Naive thymus-derived CD4-positive, alpha-beta T cell (primary cell): ENCODE measurements around the gene TOP3A. TPM values are rescaled to one million over a fixed set of nuclear protein-coding genes. Genes with fewer than 3 reads are reported as not detected.

Source experiments
- ATAC-seq: fragments of 150-1000 bp; cut with Tn5 transposase; 2 replicates; pipeline ENCODE4 v1.10.0; 2021; ENCODE audit warnings: mild to moderate bottlenecking, moderate library complexity
- CTCF ChIA-PET: fragments of 350-600 bp; sonication (Branson Sonifier 250); formaldehyde crosslinking; loops from one replicate; lab custom pipeline; 2021; ENCODE audit warnings: antibody characterized with exemption; lab: Charles Lee
- POLR2A ChIA-PET: fragments of 350-600 bp; sonication (Branson Sonifier 250); formaldehyde crosslinking; loops from one replicate; lab custom pipeline; 2021; ENCODE audit warnings: antibody characterized with exemption, inconsistent platforms; lab: Charles Lee
- DNase-seq, 9 donors: peaks; one replicate each; pipeline versions ENCODE4 v3.0.0 to v3.0.0-alpha.2; 2020 to 2022; ENCODE audit warnings: mixed read lengths in 1 of 9
- H3K27ac ChIP-seq: one replicate; pipeline ENCODE4 v1.7.0; 2013; ENCODE audit warnings: mild to moderate bottlenecking, low read depth, low read length, moderate library complexity
- H3K27me3 ChIP-seq, 2 donors: one replicate each; pipeline ENCODE4 v1.7.0; 2013; ENCODE audit warnings: low read length in 2 of 2, mild to moderate bottlenecking in 2 of 2, moderate library complexity in 2 of 2; ENCODE audit not compliant: control insufficient read depth in 2 of 2, insufficient read depth in 2 of 2
- H3K36me3 ChIP-seq, 3 experiments: 1 replicate in 2 of 3; 2 replicates in 1 of 3; pipeline ENCODE4 v1.7.0; 2013; ENCODE audit warnings: low read length in 3 of 3, mild to moderate bottlenecking in 3 of 3, moderate library complexity in 1 of 3; ENCODE audit not compliant: insufficient read depth in 3 of 3, control insufficient read depth in 2 of 3
- H3K4me1 ChIP-seq, 2 donors: one replicate each; pipeline ENCODE4 v1.7.0; 2013; ENCODE audit warnings: low read length in 2 of 2, mild to moderate bottlenecking in 2 of 2, moderate library complexity in 1 of 2; ENCODE audit not compliant: control insufficient read depth in 2 of 2, insufficient read depth in 2 of 2
- H3K4me3 ChIP-seq: 2 replicates; pipeline ENCODE4 v1.7.0; 2013; ENCODE audit warnings: mild to moderate bottlenecking, low read length
- H3K9me3 ChIP-seq, 3 experiments: 1 replicate in 2 of 3; 2 replicates in 1 of 3; pipeline ENCODE4 v1.7.0; 2013; ENCODE audit warnings: low read length in 3 of 3; ENCODE audit not compliant: control insufficient read depth in 2 of 3
- H3K27ac Mint-ChIP-seq, 9 donors: one replicate each; pipeline ENCODE4 v1.8.0; 2020 to 2022; ENCODE audit warnings: mixed read lengths in 9 of 9, mild to moderate bottlenecking in 8 of 9, moderate library complexity in 5 of 9, inconsistent platforms in 2 of 9
- H3K27me3 Mint-ChIP-seq, 5 donors: one replicate each; pipeline ENCODE4 v1.8.0; 2021 to 2022; ENCODE audit warnings: mixed read lengths in 5 of 5, mild to moderate bottlenecking in 1 of 5
- H3K36me3 Mint-ChIP-seq, 5 donors: one replicate each; pipeline ENCODE4 v1.8.0; 2020 to 2022; ENCODE audit warnings: mixed read lengths in 5 of 5, mild to moderate bottlenecking in 3 of 5, inconsistent platforms in 1 of 5
- H3K4me1 Mint-ChIP-seq, 7 donors: one replicate each; pipeline ENCODE4 v1.8.0; 2020 to 2022; ENCODE audit warnings: mixed read lengths in 7 of 7, mild to moderate bottlenecking in 3 of 7, inconsistent platforms in 1 of 7
- H3K4me3 Mint-ChIP-seq, 10 donors: one replicate each; pipeline ENCODE4 v1.8.0; 2020 to 2022; ENCODE audit warnings: mild to moderate bottlenecking in 10 of 10, mixed read lengths in 10 of 10, moderate library complexity in 6 of 10, inconsistent platforms in 2 of 10
- H3K9me3 Mint-ChIP-seq, 11 donors: one replicate each; pipeline ENCODE4 v1.8.0; 2020 to 2022; ENCODE audit warnings: mixed read lengths in 11 of 11, mild to moderate bottlenecking in 4 of 11, inconsistent platforms in 1 of 11, moderate library complexity in 1 of 11
- intact Hi-C, 2 donors: fragments of 100-400 bp; cut with micrococcal nuclease; formaldehyde crosslinking; loops; one replicate each; pipeline ENCODE4 v1.15.1; 2023
- polyA plus RNA-seq, 2 donors: library from polyadenylated mRNA; unstranded; fragments of 300-500 nt; fragmentation: Illumina TruSeq; gene quantifications; one replicate each; pipeline ENCODE4 v1.2.3, GENCODE V29; 2021
- total RNA-seq, 6 experiments: library from RNA in 5 of 6; stranded (reverse) in 5 of 6; gene quantifications; 1 replicate in 5 of 6; 2 replicates in 1 of 6; pipeline ENCODE4 v1.2.3 and lab custom pipeline; 2021 to 2026

Gene TOP3A
- total and polyA plus RNA-seq, 7 experiments from 2014 or later: 13.7 to 74.9 (median 39.7) TPM

- no peak for ATAC-seq
- Mint-ChIP-seq H3K27ac (no peak overlapping the region), H3K4me1 (peaks cover 0 to 4% (median 0%) of the 10 kb centered on the region in 7 donors), H3K36me3 (peaks cover 0 to 18% (median 1%) of the 10 kb centered on the region in 5 donors), H3K4me3 (no peak overlapping the region), H3K9me3 (no peaks in the 10 kb centered on the region), H3K27me3 (no peaks in the 10 kb centered on the region)
- Histone ChIP-seq H3K9me3 (no peaks in the 10 kb centered on the region), H3K4me1 (no peaks in the 10 kb centered on the region), H3K4me3 (no peak overlapping the region), H3K36me3 (peaks cover 0 to 79% (median 3%) of the 10 kb centered on the region in 3 experiments), H3K27me3 (no peaks in the 10 kb centered on the region), H3K27ac (no peak overlapping the region)
- ChIA-PET POLR2A (no interaction called here), CTCF (no interaction called here)
- intact Hi-C loops: no loop called here
- no peak for DNase-seq
Observed at GRCh38 chr17:18238299-18238698, 76.5 kb downstream of the TOP3A start.

GRCh38 chr17:18237461-18237860 is 77.3 kb downstream of the TOP3A start:
- CTCF ChIA-PET: no interaction called here
- Mint-ChIP-seq H3K4me1 (peaks cover 0 to 4% (median 0%) of the 10 kb centered on the region in 7 donors), H3K4me3 (no peak overlapping the region), H3K27me3 (no peaks in the 10 kb centered on the region), H3K36me3 (peaks cover 0 to 18% (median 1%) of the 10 kb centered on the region in 5 donors), H3K9me3 (no peaks in the 10 kb centered on the region), H3K27ac (no peak overlapping the region)
- H3K27ac ChIP-seq: no peak overlapping the region
- ATAC-seq: no peak
- DNase-seq: no peak
- peaks cover 0 to 83% (median 3%) of the 10 kb centered on the region in 3 experiments for H3K36me3 ChIP-seq
- no peaks in the 10 kb centered on the region for H3K27me3 ChIP-seq
- H3K4me1 ChIP-seq: no peaks in the 10 kb centered on the region
- intact Hi-C loops: no loop called here
- no peak overlapping the region for H3K4me3 ChIP-seq
- POLR2A ChIA-PET: no interaction called here
- no peaks in the 10 kb centered on the region for H3K9me3 ChIP-seq

GRCh38 chr17:18236494-18236893 is 78.3 kb downstream of the TOP3A start:
- Histone ChIP-seq H3K4me1 (no peaks in the 10 kb centered on the region), H3K27me3 (no peaks in the 10 kb centered on the region), H3K27ac (no peak overlapping the region), H3K4me3 (no peak overlapping the region), H3K9me3 (no peaks in the 10 kb centered on the region), H3K36me3 (peaks cover 0 to 81% (median 3%) of the 10 kb centered on the region in 3 experiments)
- ChIA-PET POLR2A (no interaction called here), CTCF (no interaction called here)
- no peak overlapping the region for H3K4me3 Mint-ChIP-seq
- H3K27me3 Mint-ChIP-seq: no peaks in the 10 kb centered on the region
- no peak for ATAC-seq
- no peak for DNase-seq
- H3K4me1 Mint-ChIP-seq: peaks cover 0 to 4% (median 0%) of the 10 kb centered on the region in 7 donors
- H3K9me3 Mint-ChIP-seq: no peaks in the 10 kb centered on the region
- intact Hi-C loops: no loop called here
- peaks cover 0 to 18% (median 1%) of the 10 kb centered on the region in 5 donors for H3K36me3 Mint-ChIP-seq
- no peak overlapping the region for H3K27ac Mint-ChIP-seq

- Mint-ChIP-seq H3K4me3 (no peak overlapping the region), H3K9me3 (no peaks in the 10 kb centered on the region), H3K27me3 (no peaks in the 10 kb centered on the region), H3K36me3 (peaks cover 0 to 18% (median 1%) of the 10 kb centered on the region in 5 donors), H3K27ac (no peak overlapping the region), H3K4me1 (peaks cover 0 to 4% (median 0%) of the 10 kb centered on the region in 7 donors)
- Histone ChIP-seq H3K27ac (no peak overlapping the region), H3K4me3 (no peak overlapping the region), H3K36me3 (peaks cover 0 to 74% (median 3%) of the 10 kb centered on the region in 3 experiments), H3K27me3 (no peaks in the 10 kb centered on the region), H3K9me3 (no peaks in the 10 kb centered on the region), H3K4me1 (no peaks in the 10 kb centered on the region)
- ChIA-PET POLR2A (interaction anchor here (1.1 kb wide), 1 partner anchor 84 kb away, joined by 4 read pairs; no protein-coding TSS in a partner anchor), CTCF (no interaction called here)
- DNase-seq (peak in 1 of 9 donors; percentile 40), ATAC-seq (no peak)
- intact Hi-C loops: no loop called here
Observed at GRCh38 chr17:18235743-18236256, 79.0 kb downstream of the TOP3A start.

GRCh38 chr17:18234853-18235380 is 79.9 kb downstream of the TOP3A start:
- H3K4me3 ChIP-seq: no peak overlapping the region
- H3K4me1 ChIP-seq: no peaks in the 10 kb centered on the region
- Mint-ChIP-seq H3K36me3 (peaks cover 0 to 18% (median 1%) of the 10 kb centered on the region in 5 donors), H3K27me3 (no peaks in the 10 kb centered on the region), H3K9me3 (no peaks in the 10 kb centered on the region), H3K4me1 (peaks cover 0 to 4% (median 0%) of the 10 kb centered on the region in 7 donors), H3K4me3 (no peak overlapping the region), H3K27ac (no peak overlapping the region)
- H3K27ac ChIP-seq: no peak overlapping the region
- DNase-seq (no peak), ATAC-seq (no peak)
- no peaks in the 10 kb centered on the region for H3K27me3 ChIP-seq
- ChIA-PET POLR2A (interaction anchor here (1.1 kb wide), 1 partner anchor 84 kb away, joined by 4 read pairs; no protein-coding TSS in a partner anchor), CTCF (no interaction called here)
- intact Hi-C loops: no loop called here
- no peaks in the 10 kb centered on the region for H3K9me3 ChIP-seq
- peaks cover 0 to 69% (median 3%) of the 10 kb centered on the region in 3 experiments for H3K36me3 ChIP-seq

- Histone ChIP-seq H3K36me3 (peaks cover 0 to 69% (median 3%) of the 10 kb centered on the region in 3 experiments), H3K27me3 (no peaks in the 10 kb centered on the region), H3K27ac (no peak overlapping the region), H3K4me1 (no peaks in the 10 kb centered on the region), H3K9me3 (no peaks in the 10 kb centered on the region), H3K4me3 (no peak overlapping the region)
- Mint-ChIP-seq H3K36me3 (peaks cover 0 to 18% (median 1%) of the 10 kb centered on the region in 5 donors), H3K27me3 (no peaks in the 10 kb centered on the region), H3K9me3 (no peaks in the 10 kb centered on the region), H3K4me1 (peaks cover 0 to 4% (median 0%) of the 10 kb centered on the region in 7 donors), H3K4me3 (no peak overlapping the region), H3K27ac (no peak overlapping the region)
- DNase-seq (no peak), ATAC-seq (no peak)
- ChIA-PET POLR2A (no interaction called here), CTCF (no interaction called here)
- intact Hi-C loops: no loop called here
Observed at GRCh38 chr17:18233803-18234518, 80.8 kb downstream of the TOP3A start.
